HEK293 (cell line): Measurements from ENCODE around the gene TXNIP.
A peak's percentile ranks its signal among the peaks of the same experiment; 100 is the strongest.

Experiments
- FEZF1 ChIP-seq: fragments of 450-650 bp; formaldehyde crosslinking; IDR thresholded peaks from 2 replicates; pipeline ENCODE4 v1.5.1; 2016; ENCODE audit warnings: missing biosample characterization, missing genetic modification characterization
- GLI2 ChIP-seq: fragments of 450-650 bp; formaldehyde crosslinking; IDR thresholded peaks from 2 replicates; pipeline ENCODE4; 2017; ENCODE audit warnings: missing biosample characterization, missing genetic modification characterization, low read depth, borderline replicate concordance
- GLIS1 ChIP-seq: fragments of 450-650 bp; formaldehyde crosslinking; IDR thresholded peaks from 2 replicates; pipeline ENCODE4 v1.5.1; 2016; ENCODE audit warnings: missing biosample characterization, missing genetic modification characterization
- KLF10 ChIP-seq: fragments of 450-650 bp; IDR thresholded peaks from 2 replicates; pipeline ENCODE4 v1.5.1; 2018; ENCODE audit warnings: missing biosample characterization, mild to moderate bottlenecking, missing genetic modification characterization
- KLF16 ChIP-seq: fragments of 450-650 bp; formaldehyde crosslinking; IDR thresholded peaks from 2 replicates; pipeline ENCODE4 v1.5.1; 2017; ENCODE audit warnings: missing biosample characterization, missing genetic modification characterization
- KLF7 ChIP-seq: fragments of 450-650 bp; formaldehyde crosslinking; IDR thresholded peaks from 2 replicates; pipeline ENCODE4 v1.5.1; 2016; ENCODE audit warnings: missing biosample characterization, missing genetic modification characterization, borderline replicate concordance
- MEIS1 ChIP-seq: sonication (generic); formaldehyde crosslinking; IDR thresholded peaks from 2 replicates; pipeline ENCODE4 v1.8.1; 2022; ENCODE audit warnings: missing genetic modification reagents, mild to moderate bottlenecking, borderline replicate concordance
- MYNN ChIP-seq: fragments of 450-650 bp; formaldehyde crosslinking; IDR thresholded peaks from 2 replicates; pipeline ENCODE4 v1.5.1; 2016; ENCODE audit warnings: missing biosample characterization, missing genetic modification characterization, borderline replicate concordance
- REPIN1 ChIP-seq: fragments of 450-650 bp; formaldehyde crosslinking; IDR thresholded peaks from 2 replicates; pipeline ENCODE4 v1.5.1; 2017; ENCODE audit warnings: missing biosample characterization, missing genetic modification characterization, low read depth
- SCRT1 ChIP-seq: fragments of 450-650 bp; formaldehyde crosslinking; IDR thresholded peaks from 2 replicates; pipeline ENCODE4 v1.5.1; 2016; ENCODE audit warnings: missing biosample characterization, missing genetic modification characterization, borderline replicate concordance
- YY1 ChIP-seq: fragments of 450-650 bp; formaldehyde crosslinking; IDR thresholded peaks from 2 replicates; pipeline ENCODE4 v1.5.1; 2018; ENCODE audit warnings: missing biosample characterization, missing genetic modification characterization
- YY2 ChIP-seq: fragments of 450-650 bp; formaldehyde crosslinking; IDR thresholded peaks from 2 replicates; pipeline ENCODE4 v1.5.1; 2016; ENCODE audit warnings: missing biosample characterization, missing genetic modification characterization
- ZBTB20 ChIP-seq: fragments of 450-650 bp; formaldehyde crosslinking; IDR thresholded peaks from 2 replicates; pipeline ENCODE4 v1.5.1; 2016; ENCODE audit warnings: missing biosample characterization, missing genetic modification characterization
- ZFHX2 ChIP-seq: fragments of 450-650 bp; formaldehyde crosslinking; conservative IDR thresholded peaks from 2 replicates; pipeline ENCODE4 v1.5.1; 2016; ENCODE audit warnings: missing biosample characterization, missing genetic modification characterization
- ZFP37 ChIP-seq: fragments of 450-650 bp; formaldehyde crosslinking; IDR thresholded peaks from 2 replicates; pipeline ENCODE4 v1.5.1; 2016; ENCODE audit warnings: missing biosample characterization, missing genetic modification characterization
- ZNF266 ChIP-seq: fragments of 450-650 bp; formaldehyde crosslinking; IDR thresholded peaks from 2 replicates; pipeline ENCODE4 v1.5.1; 2016; ENCODE audit warnings: missing biosample characterization, missing genetic modification characterization, low read depth
- ZNF292 ChIP-seq: fragments of 450-650 bp; formaldehyde crosslinking; IDR thresholded peaks from 2 replicates; pipeline ENCODE4 v1.5.1; 2016; ENCODE audit warnings: low read depth, missing biosample characterization, missing genetic modification characterization, borderline replicate concordance
- ZNF335 ChIP-seq: fragments of 450-650 bp; formaldehyde crosslinking; conservative IDR thresholded peaks from 2 replicates; pipeline ENCODE4 v1.5.1; 2016; ENCODE audit warnings: missing biosample characterization, missing genetic modification characterization
- ZNF391 ChIP-seq: fragments of 450-650 bp; formaldehyde crosslinking; IDR thresholded peaks from 2 replicates; pipeline ENCODE4 v1.5.1; 2016; ENCODE audit warnings: low read depth, missing biosample characterization, missing genetic modification characterization, borderline replicate concordance
- ZNF48 ChIP-seq: fragments of 450-650 bp; formaldehyde crosslinking; IDR thresholded peaks from 2 replicates; pipeline ENCODE4 v1.5.1; 2016; ENCODE audit warnings: missing biosample characterization, missing genetic modification characterization
- ZNF544 ChIP-seq: fragments of 450-650 bp; formaldehyde crosslinking; IDR thresholded peaks from 2 replicates; pipeline ENCODE4 v1.5.0; 2017; ENCODE audit warnings: missing biosample characterization, missing genetic modification characterization
- ZNF677 ChIP-seq: fragments of 450-650 bp; IDR thresholded peaks from 2 replicates; pipeline ENCODE4 v1.5.0; 2018; ENCODE audit warnings: missing biosample characterization, mild to moderate bottlenecking, missing genetic modification characterization, moderate library complexity
- ZNF776 ChIP-seq: fragments of 450-650 bp; formaldehyde crosslinking; IDR thresholded peaks from 2 replicates; pipeline ENCODE4 v1.5.0; 2017; ENCODE audit warnings: missing biosample characterization, missing genetic modification characterization, borderline replicate concordance
- TF ChIP-seq, protein P1 (sequence below): fragments of 450-650 bp; formaldehyde crosslinking; conservative IDR thresholded peaks from 2 replicates; pipeline ENCODE4 v1.5.1; 2016; ENCODE audit warnings: low read depth, missing biosample characterization, missing genetic modification characterization
- TF ChIP-seq, protein P2 (sequence below): fragments of 450-650 bp; formaldehyde crosslinking; IDR thresholded peaks from 2 replicates; pipeline ENCODE4 v1.5.1; 2016; ENCODE audit warnings: missing biosample characterization, missing genetic modification characterization, low read depth
- TF ChIP-seq, protein P3 (sequence below): fragments of 450-650 bp; IDR thresholded peaks from 2 replicates; pipeline ENCODE4 v1.5.1; 2018; ENCODE audit warnings: missing biosample characterization, missing genetic modification characterization
- TF ChIP-seq, protein P4 (sequence below): fragments of 450-650 bp; formaldehyde crosslinking; IDR thresholded peaks from 2 replicates; pipeline ENCODE4; 2016; ENCODE audit warnings: missing biosample characterization, missing genetic modification characterization
- TF ChIP-seq, protein P5 (sequence below): fragments of 450-650 bp; formaldehyde crosslinking; IDR thresholded peaks from 2 replicates; pipeline ENCODE4 v1.5.1; 2017; ENCODE audit warnings: missing biosample characterization, missing genetic modification characterization

The TXNIP gene

DNA sequence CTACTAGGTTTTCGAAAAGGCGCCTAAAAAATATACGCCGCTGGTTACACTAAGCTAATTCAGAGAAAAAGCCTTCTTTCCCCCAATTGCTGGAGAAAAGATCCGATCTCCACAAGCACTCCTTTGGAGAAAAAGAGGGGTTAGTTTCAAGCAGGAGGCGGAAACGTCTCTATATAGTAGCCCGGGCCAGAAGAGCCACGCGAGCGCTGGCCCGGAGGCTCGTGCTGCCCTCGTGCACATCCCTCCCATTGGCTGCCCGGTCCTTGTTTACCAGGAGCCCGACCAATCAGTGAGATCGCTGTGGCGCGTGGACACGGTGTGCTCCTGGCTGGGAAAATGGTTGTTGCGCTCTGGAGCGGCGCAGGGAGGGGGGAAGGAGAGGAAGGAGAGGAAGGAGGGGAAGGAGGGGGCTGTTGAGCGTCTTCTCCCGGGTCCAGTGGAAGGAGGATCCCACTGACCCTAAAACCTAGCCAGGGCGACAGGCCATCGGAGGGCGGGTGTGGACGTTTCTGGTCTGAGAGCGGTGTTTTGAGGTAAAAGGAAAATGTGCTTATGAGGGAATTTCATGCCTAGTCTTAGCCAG is at the start of gene TXNIP (continued):
- TF ChIP-seq, protein P1, sequence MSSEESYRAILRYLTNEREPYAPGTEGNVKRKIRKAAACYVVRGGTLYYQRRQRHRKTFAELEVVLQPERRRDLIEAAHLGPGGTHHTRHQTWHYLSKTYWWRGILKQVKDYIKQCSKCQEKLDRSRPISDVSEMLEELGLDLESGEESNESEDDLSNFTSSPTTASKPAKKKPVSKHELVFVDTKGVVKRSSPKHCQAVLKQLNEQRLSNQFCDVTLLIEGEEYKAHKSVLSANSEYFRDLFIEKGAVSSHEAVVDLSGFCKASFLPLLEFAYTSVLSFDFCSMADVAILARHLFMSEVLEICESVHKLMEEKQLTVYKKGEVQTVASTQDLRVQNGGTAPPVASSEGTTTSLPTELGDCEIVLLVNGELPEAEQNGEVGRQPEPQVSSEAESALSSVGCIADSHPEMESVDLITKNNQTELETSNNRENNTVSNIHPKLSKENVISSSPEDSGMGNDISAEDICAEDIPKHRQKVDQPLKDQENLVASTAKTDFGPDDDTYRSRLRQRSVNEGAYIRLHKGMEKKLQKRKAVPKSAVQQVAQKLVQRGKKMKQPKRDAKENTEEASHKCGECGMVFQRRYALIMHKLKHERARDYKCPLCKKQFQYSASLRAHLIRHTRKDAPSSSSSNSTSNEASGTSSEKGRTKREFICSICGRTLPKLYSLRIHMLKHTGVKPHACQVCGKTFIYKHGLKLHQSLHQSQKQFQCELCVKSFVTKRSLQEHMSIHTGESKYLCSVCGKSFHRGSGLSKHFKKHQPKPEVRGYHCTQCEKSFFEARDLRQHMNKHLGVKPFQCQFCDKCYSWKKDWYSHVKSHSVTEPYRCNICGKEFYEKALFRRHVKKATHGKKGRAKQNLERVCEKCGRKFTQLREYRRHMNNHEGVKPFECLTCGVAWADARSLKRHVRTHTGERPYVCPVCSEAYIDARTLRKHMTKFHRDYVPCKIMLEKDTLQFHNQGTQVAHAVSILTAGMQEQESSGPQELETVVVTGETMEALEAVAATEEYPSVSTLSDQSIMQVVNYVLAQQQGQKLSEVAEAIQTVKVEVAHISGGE (tag by site-specific recombination) = 0 out of 2 replicates have a peak, but pooled peaks have one; percentile 26
- TF ChIP-seq ZBTB20 (0 out of 2 replicates have a peak, but pooled peaks have one; percentile 42), ZNF776 (tag by site-specific recombination) (no peak), ZFP37 (no peak), MEIS1 (no peak), FEZF1 (tag by site-specific recombination) (peak; percentile 39; the same call in 1 of the 2 replicates), GLI2 (tag by site-specific recombination) (no peak), REPIN1 (no peak), ZFHX2 (tag by site-specific recombination) (no peak), MYNN (tag by site-specific recombination) (no peak), ZNF48 (no peak), ZNF335 (tag by site-specific recombination) (peak; percentile 66; the same call in 1 of the 2 replicates), ZNF266 (tag by site-specific recombination) (no peak), KLF16 (no peak), ZNF677 (no peak), ZNF544 (tag by site-specific recombination) (no peak), YY2 (tag by site-specific recombination) (no peak), GLIS1 (tag by site-specific recombination) (peak; percentile 30; the same call in 1 of the 2 replicates), KLF7 (no peak), ZNF292 (no peak), SCRT1 (tag by site-specific recombination) (peak; percentile 95), YY1 (tag by site-specific recombination) (peak; percentile 43; the same call in 1 of the 2 replicates), ZNF391 (tag by site-specific recombination) (peak; percentile 31; the same call in 1 of the 2 replicates), KLF10 (tag by site-specific recombination) (peak; percentile 49; the same call in 1 of the 2 replicates)
- TF ChIP-seq, protein P2, sequence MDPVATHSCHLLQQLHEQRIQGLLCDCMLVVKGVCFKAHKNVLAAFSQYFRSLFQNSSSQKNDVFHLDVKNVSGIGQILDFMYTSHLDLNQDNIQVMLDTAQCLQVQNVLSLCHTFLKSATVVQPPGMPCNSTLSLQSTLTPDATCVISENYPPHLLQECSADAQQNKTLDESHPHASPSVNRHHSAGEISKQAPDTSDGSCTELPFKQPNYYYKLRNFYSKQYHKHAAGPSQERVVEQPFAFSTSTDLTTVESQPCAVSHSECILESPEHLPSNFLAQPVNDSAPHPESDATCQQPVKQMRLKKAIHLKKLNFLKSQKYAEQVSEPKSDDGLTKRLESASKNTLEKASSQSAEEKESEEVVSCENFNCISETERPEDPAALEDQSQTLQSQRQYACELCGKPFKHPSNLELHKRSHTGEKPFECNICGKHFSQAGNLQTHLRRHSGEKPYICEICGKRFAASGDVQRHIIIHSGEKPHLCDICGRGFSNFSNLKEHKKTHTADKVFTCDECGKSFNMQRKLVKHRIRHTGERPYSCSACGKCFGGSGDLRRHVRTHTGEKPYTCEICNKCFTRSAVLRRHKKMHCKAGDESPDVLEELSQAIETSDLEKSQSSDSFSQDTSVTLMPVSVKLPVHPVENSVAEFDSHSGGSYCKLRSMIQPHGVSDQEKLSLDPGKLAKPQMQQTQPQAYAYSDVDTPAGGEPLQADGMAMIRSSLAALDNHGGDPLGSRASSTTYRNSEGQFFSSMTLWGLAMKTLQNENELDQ = no peak
- TF ChIP-seq, protein P3, sequence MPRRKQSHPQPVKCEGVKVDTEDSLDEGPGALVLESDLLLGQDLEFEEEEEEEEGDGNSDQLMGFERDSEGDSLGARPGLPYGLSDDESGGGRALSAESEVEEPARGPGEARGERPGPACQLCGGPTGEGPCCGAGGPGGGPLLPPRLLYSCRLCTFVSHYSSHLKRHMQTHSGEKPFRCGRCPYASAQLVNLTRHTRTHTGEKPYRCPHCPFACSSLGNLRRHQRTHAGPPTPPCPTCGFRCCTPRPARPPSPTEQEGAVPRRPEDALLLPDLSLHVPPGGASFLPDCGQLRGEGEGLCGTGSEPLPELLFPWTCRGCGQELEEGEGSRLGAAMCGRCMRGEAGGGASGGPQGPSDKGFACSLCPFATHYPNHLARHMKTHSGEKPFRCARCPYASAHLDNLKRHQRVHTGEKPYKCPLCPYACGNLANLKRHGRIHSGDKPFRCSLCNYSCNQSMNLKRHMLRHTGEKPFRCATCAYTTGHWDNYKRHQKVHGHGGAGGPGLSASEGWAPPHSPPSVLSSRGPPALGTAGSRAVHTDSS (tag by site-specific recombination) = peak; percentile 92
- TF ChIP-seq, protein P4, sequence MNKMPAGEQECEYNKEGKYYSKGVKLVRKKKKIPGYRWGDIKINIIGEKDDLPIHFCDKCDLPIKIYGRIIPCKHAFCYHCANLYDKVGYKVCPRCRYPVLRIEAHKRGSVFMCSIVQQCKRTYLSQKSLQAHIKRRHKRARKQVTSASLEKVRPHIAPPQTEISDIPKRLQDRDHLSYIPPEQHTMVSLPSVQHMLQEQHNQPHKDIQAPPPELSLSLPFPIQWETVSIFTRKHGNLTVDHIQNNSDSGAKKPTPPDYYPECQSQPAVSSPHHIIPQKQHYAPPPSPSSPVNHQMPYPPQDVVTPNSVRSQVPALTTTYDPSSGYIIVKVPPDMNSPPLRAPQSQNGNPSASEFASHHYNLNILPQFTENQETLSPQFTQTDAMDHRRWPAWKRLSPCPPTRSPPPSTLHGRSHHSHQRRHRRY = no peak
- TF ChIP-seq, protein P5, sequence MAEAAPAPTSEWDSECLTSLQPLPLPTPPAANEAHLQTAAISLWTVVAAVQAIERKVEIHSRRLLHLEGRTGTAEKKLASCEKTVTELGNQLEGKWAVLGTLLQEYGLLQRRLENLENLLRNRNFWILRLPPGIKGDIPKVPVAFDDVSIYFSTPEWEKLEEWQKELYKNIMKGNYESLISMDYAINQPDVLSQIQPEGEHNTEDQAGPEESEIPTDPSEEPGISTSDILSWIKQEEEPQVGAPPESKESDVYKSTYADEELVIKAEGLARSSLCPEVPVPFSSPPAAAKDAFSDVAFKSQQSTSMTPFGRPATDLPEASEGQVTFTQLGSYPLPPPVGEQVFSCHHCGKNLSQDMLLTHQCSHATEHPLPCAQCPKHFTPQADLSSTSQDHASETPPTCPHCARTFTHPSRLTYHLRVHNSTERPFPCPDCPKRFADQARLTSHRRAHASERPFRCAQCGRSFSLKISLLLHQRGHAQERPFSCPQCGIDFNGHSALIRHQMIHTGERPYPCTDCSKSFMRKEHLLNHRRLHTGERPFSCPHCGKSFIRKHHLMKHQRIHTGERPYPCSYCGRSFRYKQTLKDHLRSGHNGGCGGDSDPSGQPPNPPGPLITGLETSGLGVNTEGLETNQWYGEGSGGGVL (tag by site-specific recombination) = peak; percentile 99
